ENCODE results near the gene CHST2.

GRCh38 chr3:143170676-143171075 is 51.1 kb downstream of the CHST2 start:
- TF ChIP-seq, protein P1, sequence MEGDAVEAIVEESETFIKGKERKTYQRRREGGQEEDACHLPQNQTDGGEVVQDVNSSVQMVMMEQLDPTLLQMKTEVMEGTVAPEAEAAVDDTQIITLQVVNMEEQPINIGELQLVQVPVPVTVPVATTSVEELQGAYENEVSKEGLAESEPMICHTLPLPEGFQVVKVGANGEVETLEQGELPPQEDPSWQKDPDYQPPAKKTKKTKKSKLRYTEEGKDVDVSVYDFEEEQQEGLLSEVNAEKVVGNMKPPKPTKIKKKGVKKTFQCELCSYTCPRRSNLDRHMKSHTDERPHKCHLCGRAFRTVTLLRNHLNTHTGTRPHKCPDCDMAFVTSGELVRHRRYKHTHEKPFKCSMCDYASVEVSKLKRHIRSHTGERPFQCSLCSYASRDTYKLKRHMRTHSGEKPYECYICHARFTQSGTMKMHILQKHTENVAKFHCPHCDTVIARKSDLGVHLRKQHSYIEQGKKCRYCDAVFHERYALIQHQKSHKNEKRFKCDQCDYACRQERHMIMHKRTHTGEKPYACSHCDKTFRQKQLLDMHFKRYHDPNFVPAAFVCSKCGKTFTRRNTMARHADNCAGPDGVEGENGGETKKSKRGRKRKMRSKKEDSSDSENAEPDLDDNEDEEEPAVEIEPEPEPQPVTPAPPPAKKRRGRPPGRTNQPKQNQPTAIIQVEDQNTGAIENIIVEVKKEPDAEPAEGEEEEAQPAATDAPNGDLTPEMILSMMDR (conservative IDR thresholded peaks at IDR 0.05) = no peak
- TF ChIP-seq ZFX (IDR thresholded peaks at IDR 0.05) = no peak

Data from C4-2B (cell line).